Measurements from ENCODE around the gene PCDH1.

GRCh38 chr5:141909212-141909611 is 31.0 kb upstream of the PCDH1 start:
- no peak for TF ChIP-seq POLR2A (IDR thresholded peaks at IDR 0.05; ENCODE audit: extremely low read depth, insufficient read length)
- TF ChIP-seq, protein P1, sequence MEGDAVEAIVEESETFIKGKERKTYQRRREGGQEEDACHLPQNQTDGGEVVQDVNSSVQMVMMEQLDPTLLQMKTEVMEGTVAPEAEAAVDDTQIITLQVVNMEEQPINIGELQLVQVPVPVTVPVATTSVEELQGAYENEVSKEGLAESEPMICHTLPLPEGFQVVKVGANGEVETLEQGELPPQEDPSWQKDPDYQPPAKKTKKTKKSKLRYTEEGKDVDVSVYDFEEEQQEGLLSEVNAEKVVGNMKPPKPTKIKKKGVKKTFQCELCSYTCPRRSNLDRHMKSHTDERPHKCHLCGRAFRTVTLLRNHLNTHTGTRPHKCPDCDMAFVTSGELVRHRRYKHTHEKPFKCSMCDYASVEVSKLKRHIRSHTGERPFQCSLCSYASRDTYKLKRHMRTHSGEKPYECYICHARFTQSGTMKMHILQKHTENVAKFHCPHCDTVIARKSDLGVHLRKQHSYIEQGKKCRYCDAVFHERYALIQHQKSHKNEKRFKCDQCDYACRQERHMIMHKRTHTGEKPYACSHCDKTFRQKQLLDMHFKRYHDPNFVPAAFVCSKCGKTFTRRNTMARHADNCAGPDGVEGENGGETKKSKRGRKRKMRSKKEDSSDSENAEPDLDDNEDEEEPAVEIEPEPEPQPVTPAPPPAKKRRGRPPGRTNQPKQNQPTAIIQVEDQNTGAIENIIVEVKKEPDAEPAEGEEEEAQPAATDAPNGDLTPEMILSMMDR (IDR thresholded peaks at IDR 0.05; ENCODE audit: low read depth, low read length) = no peak
- TF ChIP-seq, protein P2, sequence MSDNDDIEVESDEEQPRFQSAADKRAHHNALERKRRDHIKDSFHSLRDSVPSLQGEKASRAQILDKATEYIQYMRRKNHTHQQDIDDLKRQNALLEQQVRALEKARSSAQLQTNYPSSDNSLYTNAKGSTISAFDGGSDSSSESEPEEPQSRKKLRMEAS (IDR thresholded peaks at IDR 0.05; ENCODE audit: low read depth, low read length) = no peak
- TF ChIP-seq MYC (IDR thresholded peaks at IDR 0.05; ENCODE audit: low read depth, low read length) = no peak
